HCT116 (cell line): ENCODE results near the gene CCS. TPM values are rescaled to one million over a fixed set of nuclear protein-coding genes. Genes with fewer than 3 reads are reported as not detected.

ENCODE experiments used
- ATAC-seq: fragments of 200-7000 bp; cut with Tn5 transposase; 2 replicates; pipeline ENCODE4 v1.9.1; 2020; ENCODE audit warnings: mild to moderate bottlenecking, moderate library complexity
- BruUV-seq: library from RNA; stranded (reverse); fragments of 400-500 nt; replicated peaks from 2 replicates; lab custom pipeline; 2021; lab: Mats Ljungman, UMichigan
- CTCF ChIA-PET: fragments of 300-600 bp; sonication (Branson Sonifier 250); formaldehyde crosslinking; loops from one replicate; lab custom pipeline; 2021; ENCODE audit warnings: antibody characterized with exemption; lab: Charles Lee
- POLR2A ChIA-PET: fragments of 300-600, 350-600 bp; sonication (Branson Sonifier 250); formaldehyde crosslinking; loops from one replicate; lab custom pipeline; 2021; ENCODE audit warnings: antibody characterized with exemption; lab: Charles Lee
- RAD21 ChIA-PET, 2 experiments: fragments of 300-600 bp; sonication (Branson Sonifier 250); formaldehyde crosslinking; loops; one replicate each; lab custom pipeline; 2023; ENCODE audit warnings: low total read pairs in 2 of 2; ENCODE audit not compliant: uncharacterized antibody in 2 of 2, unreplicated experiment in 2 of 2, low non-redundant PET in 1 of 2; lab: Charles Lee
- DNase-seq: peaks from one replicate; pipeline ENCODE4 v3.0.0-alpha.2; 2010; ENCODE audit warnings: low read depth, low spot score
- H2AFZ ChIP-seq: fragments of 200-600 bp; shearing (Covaris generic), sonication (generic); 2 replicates; pipeline ENCODE4 v1.6.1; 2017; ENCODE audit warnings: low read depth, mixed run types, mixed read lengths, antibody characterized with exemption, low read length; ENCODE audit not compliant: poor library complexity, severe bottlenecking
- H3K27ac ChIP-seq: 2 replicates; pipeline ENCODE4 v1.5.1; 2012; ENCODE audit warnings: low read depth, low read length
- H3K27me3 ChIP-seq: fragments of 200-600 bp; sonication (generic); 2 replicates; pipeline ENCODE4 v1.6.1; 2016; ENCODE audit warnings: mixed run types, low read length, mixed read lengths; ENCODE audit not compliant: insufficient read depth
- H3K36me3 ChIP-seq, 2 experiments: fragments of 200-500 bp in 1 of 2; fragments of 200-600 bp in 1 of 2; sonication (Bioruptor generic) in 1 of 2; sonication (generic) in 1 of 2; 2 replicates each; pipeline versions ENCODE4 v1.5.1 to v1.6.1; 2014 to 2016; ENCODE audit warnings: low read length in 2 of 2, inconsistent platforms in 1 of 2, mixed read lengths in 1 of 2, mixed run types in 1 of 2; ENCODE audit not compliant: insufficient read depth in 2 of 2, control insufficient read depth in 1 of 2
- H3K4me1 ChIP-seq, 2 experiments: fragments of 200-600 bp in 1 of 2; sonication (generic) in 1 of 2; 2 replicates each; pipeline versions ENCODE4 v1.5.1 to v1.6.1; 2012 to 2017; ENCODE audit warnings: low read length in 2 of 2, inconsistent platforms in 1 of 2, mild to moderate bottlenecking in 1 of 2, mixed read lengths in 1 of 2, mixed run types in 1 of 2, moderate library complexity in 1 of 2; ENCODE audit not compliant: insufficient read depth in 2 of 2, control insufficient read depth in 1 of 2
- H3K4me2 ChIP-seq: fragments of 200-600 bp; sonication (generic); 2 replicates; pipeline ENCODE4 v1.6.1; 2017; ENCODE audit warnings: mixed run types, low read length, mixed read lengths
- H3K4me3 ChIP-seq, 2 experiments: fragments of 200-600 bp in 1 of 2; sonication (generic) in 1 of 2; replicated peaks in 1 of 2; 2 replicates each; pipeline ENCODE4 v1.5.1; 2011 to 2016; ENCODE audit warnings: low read length in 2 of 2, control low read depth in 1 of 2, low read depth in 1 of 2, mild to moderate bottlenecking in 1 of 2, mixed read lengths in 1 of 2, mixed run types in 1 of 2
- H3K79me2 ChIP-seq: fragments of 200-600 bp; sonication (generic); 2 replicates; pipeline ENCODE4 v1.6.1; 2017; ENCODE audit warnings: mild to moderate bottlenecking, mixed run types, low read length, moderate library complexity, mixed read lengths; ENCODE audit not compliant: insufficient read depth
- H3K9ac ChIP-seq: fragments of 200-600 bp; sonication (generic); 2 replicates; pipeline ENCODE4 v1.6.1; 2016; ENCODE audit warnings: low read length, mixed read lengths
- H3K9me2 ChIP-seq: fragments of 200-600 bp; sonication (generic), shearing (Covaris generic); 2 replicates; pipeline ENCODE4 v1.6.1; 2017; ENCODE audit warnings: mixed run types, mild to moderate bottlenecking, moderate library complexity; ENCODE audit not compliant: insufficient read depth
- H3K9me3 ChIP-seq, 2 experiments: fragments of 200-500 bp in 1 of 2; fragments of 200-600 bp in 1 of 2; sonication (Bioruptor generic) in 1 of 2; sonication (generic) in 1 of 2; 2 replicates each; pipeline ENCODE4 v1.6.1; 2014 to 2017; ENCODE audit warnings: low read length in 2 of 2, mixed read lengths in 2 of 2, inconsistent platforms in 1 of 2, low read depth in 1 of 2, mild to moderate bottlenecking in 1 of 2, mixed run types in 1 of 2, moderate library complexity in 1 of 2; ENCODE audit not compliant: control insufficient read depth in 1 of 2, insufficient read depth in 1 of 2
- H4K20me1 ChIP-seq: fragments of 200-600 bp; sonication (generic), shearing (Covaris generic); 2 replicates; pipeline ENCODE4 v1.6.1; 2017; ENCODE audit warnings: mixed run types, mild to moderate bottlenecking, moderate library complexity; ENCODE audit not compliant: insufficient read depth
- ELF1 ChIP-seq: IDR thresholded peaks from 2 replicates; pipeline ENCODE4 v1.6.1; 2012; ENCODE audit warnings: low read depth, borderline replicate concordance
- POLR2AphosphoS5 ChIP-seq: IDR thresholded peaks from 2 replicates; pipeline ENCODE4 v1.6.1; 2011; ENCODE audit warnings: mild to moderate bottlenecking, low read depth, low read length, moderate library complexity
- SRF ChIP-seq: IDR thresholded peaks from 2 replicates; pipeline ENCODE4 v1.6.1; 2012; ENCODE audit warnings: low read depth
- intact Hi-C: fragments of 100-400 bp; cut with micrococcal nuclease; formaldehyde crosslinking; loops from 2 replicates; pipeline ENCODE4 v1.10.0; 2022
- total RNA-seq: library from RNA; stranded (reverse); gene quantifications from one replicate; pipeline ENCODE4 v1.2.1, GENCODE V29; 2021; ENCODE audit not compliant: unreplicated experiment
- TF ChIP-seq, protein P1 (sequence below): IDR thresholded peaks from 2 replicates; pipeline ENCODE4 v1.6.1; 2012
- TF ChIP-seq, protein P2 (sequence below): IDR thresholded peaks from 2 replicates; pipeline ENCODE4 v1.6.1; 2011; ENCODE audit warnings: mild to moderate bottlenecking, low read length, moderate library complexity; ENCODE audit not compliant: insufficient replicate concordance; ENCODE audit errors: extremely low read depth

The CCS gene
- total RNA-seq, 1 experiment from 2014 or later = 40.6 TPM

DNA sequence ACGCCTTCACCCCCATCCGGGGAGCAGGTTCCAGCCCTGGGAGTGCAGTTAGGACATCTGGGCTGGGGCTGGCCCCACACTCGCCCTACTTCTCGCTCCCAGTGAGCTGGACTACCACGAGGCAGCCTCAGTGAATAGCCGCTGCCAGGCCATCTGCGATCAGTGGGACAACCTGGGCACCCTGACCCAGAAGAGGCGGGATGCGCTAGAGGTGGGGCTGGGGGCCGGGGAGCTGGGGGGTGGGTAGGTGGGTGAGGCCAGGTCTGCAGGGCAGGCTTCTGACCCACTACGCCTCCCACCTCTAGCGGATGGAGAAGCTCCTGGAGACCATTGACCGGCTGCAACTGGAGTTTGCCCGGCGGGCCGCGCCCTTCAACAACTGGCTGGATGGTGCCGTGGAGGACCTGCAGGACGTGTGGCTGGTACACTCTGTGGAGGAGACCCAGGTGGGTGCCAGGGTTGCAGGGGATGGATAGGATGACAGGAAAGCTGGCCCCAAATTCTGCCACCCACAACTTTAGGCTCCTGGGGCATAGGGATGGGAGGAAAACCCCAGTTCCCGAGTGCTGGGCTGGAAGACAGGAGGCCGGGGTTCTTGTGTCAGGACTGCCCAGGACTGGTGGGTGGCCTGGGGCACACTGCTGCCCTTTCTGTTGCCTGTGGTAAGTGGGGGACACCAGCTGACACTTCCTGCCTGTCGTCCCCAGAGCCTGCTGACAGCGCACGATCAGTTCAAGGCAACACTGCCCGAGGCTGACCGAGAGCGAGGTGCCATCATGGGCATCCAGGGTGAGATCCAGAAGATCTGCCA lies 32.9 kb upstream of the CCS start:
- H3K4me3 ChIP-seq = no peak overlapping the region
- POLR2A ChIA-PET = no interaction called here
- H3K27me3 ChIP-seq = no peaks in the 10 kb centered on the region

More for the DNA sequence above, 32.9 kb upstream of the CCS start:
- no TSS peak for BruUV-seq
- TF ChIP-seq POLR2AphosphoS5 (no peak), ELF1 (no peak), SRF (no peak)
- TF ChIP-seq, protein P1, sequence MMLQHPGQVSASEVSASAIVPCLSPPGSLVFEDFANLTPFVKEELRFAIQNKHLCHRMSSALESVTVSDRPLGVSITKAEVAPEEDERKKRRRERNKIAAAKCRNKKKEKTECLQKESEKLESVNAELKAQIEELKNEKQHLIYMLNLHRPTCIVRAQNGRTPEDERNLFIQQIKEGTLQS = no peak
- TF ChIP-seq, protein P2, sequence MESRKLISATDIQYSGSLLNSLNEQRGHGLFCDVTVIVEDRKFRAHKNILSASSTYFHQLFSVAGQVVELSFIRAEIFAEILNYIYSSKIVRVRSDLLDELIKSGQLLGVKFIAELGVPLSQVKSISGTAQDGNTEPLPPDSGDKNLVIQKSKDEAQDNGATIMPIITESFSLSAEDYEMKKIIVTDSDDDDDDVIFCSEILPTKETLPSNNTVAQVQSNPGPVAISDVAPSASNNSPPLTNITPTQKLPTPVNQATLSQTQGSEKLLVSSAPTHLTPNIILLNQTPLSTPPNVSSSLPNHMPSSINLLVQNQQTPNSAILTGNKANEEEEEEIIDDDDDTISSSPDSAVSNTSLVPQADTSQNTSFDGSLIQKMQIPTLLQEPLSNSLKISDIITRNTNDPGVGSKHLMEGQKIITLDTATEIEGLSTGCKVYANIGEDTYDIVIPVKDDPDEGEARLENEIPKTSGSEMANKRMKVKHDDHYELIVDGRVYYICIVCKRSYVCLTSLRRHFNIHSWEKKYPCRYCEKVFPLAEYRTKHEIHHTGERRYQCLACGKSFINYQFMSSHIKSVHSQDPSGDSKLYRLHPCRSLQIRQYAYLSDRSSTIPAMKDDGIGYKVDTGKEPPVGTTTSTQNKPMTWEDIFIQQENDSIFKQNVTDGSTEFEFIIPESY = no peak
- H3K4me2 ChIP-seq = no peak overlapping the region
- no peak overlapping the region for H3K27ac ChIP-seq
- H2AFZ ChIP-seq = no peak overlapping the region
- no peak overlapping the region for H3K9ac ChIP-seq
- ChIA-PET CTCF (no interaction called here), RAD21 (no interaction called here)
- H3K79me2 ChIP-seq = no peaks in the 10 kb centered on the region
- intact Hi-C loops = no loop called here
- no peaks in the 10 kb centered on the region for H3K9me3 ChIP-seq
- no peaks in the 10 kb centered on the region for H3K36me3 ChIP-seq
- no peaks in the 10 kb centered on the region for H3K9me2 ChIP-seq
- no peak for DNase-seq
- no peaks in the 10 kb centered on the region for H4K20me1 ChIP-seq
- no peak for ATAC-seq
- H3K4me1 ChIP-seq = no peaks in the 10 kb centered on the region
